PC-9 (cell line): Measurements from ENCODE around the gene KLHDC8A. TPM values are rescaled to one million over a fixed set of nuclear protein-coding genes. Genes with fewer than 3 reads are reported as not detected.

Experiments
- BruUV-seq: library from RNA; stranded (reverse); fragments of 400-500 nt; replicated peaks from 2 replicates; lab custom pipeline; 2021; lab: Mats Ljungman, UMichigan
- CTCF ChIA-PET: fragments of 300-600 bp; sonication (Branson Sonifier 250); formaldehyde crosslinking; loops from one replicate; lab custom pipeline; 2022; ENCODE audit warnings: antibody characterized with exemption; lab: Charles Lee
- POLR2A ChIA-PET: fragments of 300-600 bp; sonication (Branson Sonifier 250); formaldehyde crosslinking; loops from one replicate; lab custom pipeline; 2022; ENCODE audit warnings: antibody characterized with exemption; ENCODE audit not compliant: unreplicated experiment; lab: Charles Lee
- DNase-seq, 2 experiments: peaks; one replicate each; pipeline versions ENCODE4 v3.0.0 to v3.0.0-alpha.2; 2015 to 2022; ENCODE audit warnings: mixed read lengths in 1 of 2
- H2AFZ ChIP-seq: fragments of 200-600 bp; sonication (generic); 2 replicates; pipeline ENCODE4 v1.8.1; 2017; ENCODE audit warnings: antibody characterized with exemption
- H3F3A ChIP-seq: fragments of 200-600 bp; sonication (generic); 2 replicates; pipeline ENCODE4 v1.8.1; 2017; ENCODE audit warnings: antibody characterized with exemption, mild to moderate bottlenecking, low read depth; ENCODE audit not compliant: insufficient read depth
- H3K27ac ChIP-seq: fragments of 200-600 bp; sonication (generic); 2 replicates; pipeline ENCODE4 v1.6.1; 2016; ENCODE audit warnings: mixed run types
- H3K27me3 ChIP-seq: fragments of 200-600 bp; sonication (generic); 2 replicates; pipeline ENCODE4 v1.6.1; 2016; ENCODE audit warnings: low read depth, mixed run types; ENCODE audit not compliant: insufficient read depth
- H3K36me3 ChIP-seq: fragments of 200-600 bp; sonication (generic); 2 replicates; pipeline ENCODE4 v1.6.1; 2016; ENCODE audit warnings: low read depth, mixed run types
- H3K4me1 ChIP-seq: fragments of 200-600 bp; sonication (generic); replicated peaks from 2 replicates; pipeline ENCODE4 v1.6.1; 2016; ENCODE audit warnings: mixed run types; ENCODE audit not compliant: insufficient read depth
- H3K4me2 ChIP-seq: fragments of 200-600 bp; sonication (generic); 2 replicates; pipeline ENCODE4 v1.6.1; 2017; ENCODE audit warnings: mixed run types
- H3K4me3 ChIP-seq: fragments of 200-600 bp; sonication (generic); 2 replicates; pipeline ENCODE4 v1.6.1; 2016; ENCODE audit warnings: mixed run types
- H3K79me2 ChIP-seq: fragments of 200-600 bp; sonication (generic); 2 replicates; pipeline ENCODE4 v1.6.1; 2017; ENCODE audit warnings: low read depth, mixed run types
- H3K9me2 ChIP-seq: fragments of 200-600 bp; sonication (generic); 2 replicates; pipeline ENCODE4 v1.8.1; 2017; ENCODE audit warnings: mild to moderate bottlenecking; ENCODE audit not compliant: insufficient read depth
- H3K9me3 ChIP-seq: fragments of 200-600 bp; sonication (generic); 2 replicates; pipeline ENCODE4 v1.8.1; 2016; ENCODE audit warnings: low read depth; ENCODE audit not compliant: insufficient read depth
- H4K20me1 ChIP-seq: fragments of 200-600 bp; sonication (generic); 2 replicates; pipeline ENCODE4 v1.8.1; 2017; ENCODE audit not compliant: insufficient read depth
- CTCF ChIP-seq: fragments of 200-600 bp; sonication (generic); conservative IDR thresholded peaks from 2 replicates; pipeline ENCODE4 v1.6.1; 2017; ENCODE audit warnings: mixed run types, antibody characterized with exemption, mild to moderate bottlenecking, moderate library complexity
- EZH2 ChIP-seq: fragments of 200-600 bp; sonication (generic); IDR thresholded peaks from 2 replicates; pipeline ENCODE4 v1.8.0; 2017; ENCODE audit warnings: antibody characterized with exemption, low read depth
- intact Hi-C: fragments of 100-400 bp; cut with micrococcal nuclease; formaldehyde crosslinking; loops from one replicate; pipeline ENCODE4 v1.10.0; 2022; ENCODE audit not compliant: unreplicated experiment
- total RNA-seq: library from RNA; stranded (reverse); gene quantifications from 2 replicates; pipeline ENCODE4 v1.2.3, GENCODE V29; 2021

KLHDC8A gene
- total RNA-seq, 1 experiment from 2014 or later, result not detected

- Histone ChIP-seq H3K36me3 (no peaks in the 10 kb centered on the region), H3K79me2 (no peaks in the 10 kb centered on the region), H3K4me2 (no peak overlapping the region), H3K27me3 (no peaks in the 10 kb centered on the region), H3K4me1 (peaks cover 72% of the 10 kb centered on the region), H3F3A (peaks cover 37% of the 10 kb centered on the region; the same call in 1 of the 2 replicates), H3K9me3 (no peaks in the 10 kb centered on the region), H2AFZ (no peak overlapping the region), H3K4me3 (no peak overlapping the region), H3K9me2 (no peaks in the 10 kb centered on the region), H4K20me1 (no peaks in the 10 kb centered on the region), H3K27ac (no peak overlapping the region)
- DNase-seq, result no peak
- no TSS peak for BruUV-seq
- TF ChIP-seq EZH2 (no peak), CTCF (no peak)
- ChIA-PET CTCF (interaction anchor here (0.7 kb wide), 1 partner anchor 15 kb away, joined by 4 read pairs; no protein-coding TSS in a partner anchor), POLR2A (no interaction called here)
- intact Hi-C loops, result no loop called here
Measured at GRCh38 chr1:205296154-205296553, 60.6 kb downstream of the KLHDC8A start.

GRCh38 chr1:205294934-205295333 is 61.8 kb downstream of the KLHDC8A start:
- DNase-seq, result no peak
- Histone ChIP-seq H2AFZ (no peak overlapping the region), H4K20me1 (no peaks in the 10 kb centered on the region), H3K9me2 (no peaks in the 10 kb centered on the region), H3K79me2 (no peaks in the 10 kb centered on the region), H3K27ac (peak overlapping the region; percentile 70), H3K27me3 (no peaks in the 10 kb centered on the region), H3K36me3 (no peaks in the 10 kb centered on the region), H3F3A (peaks cover 37% of the 10 kb centered on the region; the same call in 1 of the 2 replicates), H3K4me2 (peak overlapping the region; percentile 36), H3K9me3 (no peaks in the 10 kb centered on the region), H3K4me3 (no peak overlapping the region), H3K4me1 (peaks cover 60% of the 10 kb centered on the region)
- ChIA-PET CTCF (no interaction called here), POLR2A (interaction anchor here (0.6 kb wide), 1 partner anchor 160 kb away, joined by 11 read pairs; no protein-coding TSS in a partner anchor)
- TF ChIP-seq EZH2 (no peak), CTCF (no peak)
- BruUV-seq, result no TSS peak
- intact Hi-C loops, result loop anchor here (1.0 kb wide), 1 partner anchor 11 kb away; no protein-coding TSS in a partner anchor

GRCh38 chr1:205294175-205294917 is 62.4 kb downstream of the KLHDC8A start:
- Histone ChIP-seq H3K9me2 (no peaks in the 10 kb centered on the region), H3K36me3 (no peaks in the 10 kb centered on the region), H4K20me1 (no peaks in the 10 kb centered on the region), H3K79me2 (no peaks in the 10 kb centered on the region), H3K4me1 (peaks cover 56% of the 10 kb centered on the region), H3F3A (peaks cover 37% of the 10 kb centered on the region; the same call in 1 of the 2 replicates), H3K4me2 (peak overlapping the region; percentile 36), H3K27ac (peak overlapping the region; percentile 70), H3K27me3 (no peaks in the 10 kb centered on the region), H3K9me3 (no peaks in the 10 kb centered on the region), H2AFZ (0 out of 2 replicates have a peak overlapping the region, but pooled peaks have one; percentile 12), H3K4me3 (no peak overlapping the region)
- ChIA-PET CTCF (no interaction called here), POLR2A (no interaction called here)
- TSS peak; percentile 82 for BruUV-seq
- TF ChIP-seq EZH2, result no peak
- intact Hi-C loops, result loop anchor here (1.0 kb wide), 1 partner anchor 10 kb away; no protein-coding TSS in a partner anchor
- DNase-seq, result peak in 1 of 2 experiments; percentile 43
